NCI-H1694 treated with DMSO at 0.1 percent for 48 hours (cell line): Measurements from ENCODE around the gene NOTCH3.

Experiments
- DNase-seq: peaks from one replicate; lab custom pipeline; 2025; lab: John Stamatoyannopoulos, UW

NOTCH3 gene

GRCh38 chr19:15161028-15161984, 39.5 kb downstream of the NOTCH3 start:
- peak; percentile 57 for DNase-seq

- no peak for DNase-seq
Measured at GRCh38 chr19:15159251-15159650, 41.5 kb downstream of the NOTCH3 start.

GRCh38 chr19:15156391-15156790, 44.4 kb downstream of the NOTCH3 start:
- no peak for DNase-seq

- no peak for DNase-seq
Measured at GRCh38 chr19:15155296-15155695, 45.5 kb downstream of the NOTCH3 start.

- peak; percentile 18 for DNase-seq
Measured at GRCh38 chr19:15154002-15154612, 46.7 kb downstream of the NOTCH3 start.

GRCh38 chr19:15149737-15150136, 51.1 kb downstream of the NOTCH3 start:
- DNase-seq, result no peak

GRCh38 chr19:15147090-15147489, 53.7 kb downstream of the NOTCH3 start:
- DNase-seq, result no peak

GRCh38 chr19:15144046-15144646, 56.6 kb downstream of the NOTCH3 start:
- DNase-seq, result no peak

- DNase-seq, result no peak
Measured at GRCh38 chr19:15142313-15142712, 58.5 kb downstream of the NOTCH3 start.

GRCh38 chr19:15141143-15141542, 59.7 kb downstream of the NOTCH3 start:
- no peak for DNase-seq

- DNase-seq, result no peak
Measured at GRCh38 chr19:15138427-15138826, 62.4 kb downstream of the NOTCH3 start.

GRCh38 chr19:15137777-15138176, 63.0 kb downstream of the NOTCH3 start:
- no peak for DNase-seq

GRCh38 chr19:15136234-15136954, 64.4 kb downstream of the NOTCH3 start:
- DNase-seq, result no peak

GRCh38 chr19:15129856-15130585, 70.8 kb downstream of the NOTCH3 start:
- no peak for DNase-seq

GRCh38 chr19:15128162-15128770, 72.5 kb downstream of the NOTCH3 start:
- DNase-seq, result no peak

GRCh38 chr19:15126131-15126910, 74.5 kb downstream of the NOTCH3 start:
- no peak for DNase-seq

GRCh38 chr19:15125232-15126067, 75.3 kb downstream of the NOTCH3 start:
- peak; percentile 95 for DNase-seq

GRCh38 chr19:15124572-15125231, 76.1 kb downstream of the NOTCH3 start:
- DNase-seq, result no peak

GRCh38 chr19:15123900-15124299, 76.9 kb downstream of the NOTCH3 start:
- DNase-seq, result peak; percentile 90
